NCI-H69 (cell line): ENCODE data around the gene SPDYE17.
A peak's percentile ranks its signal among the peaks of the same experiment; 100 is the strongest.
"Not testable (repeated sequence)": the region's sequence is repeated elsewhere in the genome, so short reads cannot be mapped to it uniquely, and the experiment has no call there.

ENCODE experiments used
- DNase-seq: peaks from one replicate; lab custom pipeline; 2025; lab: John Stamatoyannopoulos, UW

The SPDYE17 gene

GRCh38 chr7:76998764-76999450 lies 33.3 kb downstream of the SPDYE17 start:
- DNase-seq: peak; percentile 67

- DNase-seq: no peak
These were observed 33.9 kb downstream of the SPDYE17 start for GRCh38 chr7:76998285-76998589.

GRCh38 chr7:76997381-76998284 lies 34.5 kb downstream of the SPDYE17 start:
- DNase-seq: no peak

GRCh38 chr7:76996932-76997331 lies 35.2 kb downstream of the SPDYE17 start:
- not testable (repeated sequence) for DNase-seq

GRCh38 chr7:76994286-76994685 lies 37.9 kb downstream of the SPDYE17 start:
- DNase-seq: not testable (repeated sequence)

- not testable (repeated sequence) for DNase-seq
These were observed 38.3 kb downstream of the SPDYE17 start for GRCh38 chr7:76993831-76994230.

GRCh38 chr7:76992871-76993270 lies 39.3 kb downstream of the SPDYE17 start:
- DNase-seq: not testable (repeated sequence)

- DNase-seq: not testable (repeated sequence)
These were observed 40.0 kb downstream of the SPDYE17 start for GRCh38 chr7:76992204-76992603.

GRCh38 chr7:76990202-76990601 lies 42.0 kb downstream of the SPDYE17 start:
- not testable (repeated sequence) for DNase-seq

GRCh38 chr7:76985924-76986717 lies 46.0 kb downstream of the SPDYE17 start:
- not testable (repeated sequence) for DNase-seq

- DNase-seq: not testable (repeated sequence)
These were observed 47.4 kb downstream of the SPDYE17 start for GRCh38 chr7:76984784-76985136.

GRCh38 chr7:76983937-76984783 lies 48.0 kb downstream of the SPDYE17 start:
- DNase-seq: not testable (repeated sequence)

- not testable (repeated sequence) for DNase-seq
These were observed 48.8 kb downstream of the SPDYE17 start for GRCh38 chr7:76983333-76983732.

GRCh38 chr7:76982501-76982900 lies 49.7 kb downstream of the SPDYE17 start:
- DNase-seq: not testable (repeated sequence)

GRCh38 chr7:76981187-76981970 lies 50.8 kb downstream of the SPDYE17 start:
- not testable (repeated sequence) for DNase-seq

- not testable (repeated sequence) for DNase-seq
These were observed 51.6 kb downstream of the SPDYE17 start for GRCh38 chr7:76980576-76980975.

- DNase-seq: not testable (repeated sequence)
These were observed 54.3 kb downstream of the SPDYE17 start for GRCh38 chr7:76977761-76978367.

GRCh38 chr7:76974793-76975579 lies 57.2 kb downstream of the SPDYE17 start:
- not testable (repeated sequence) for DNase-seq

GRCh38 chr7:76974336-76974735 lies 57.8 kb downstream of the SPDYE17 start:
- DNase-seq: not testable (repeated sequence)
